ENCODE data around the gene GINS1. TPM values are rescaled to one million over a fixed set of nuclear protein-coding genes. Genes with fewer than 3 reads are reported as not detected.

The GINS1 gene
- total RNA-seq, 2 donors from 2014 or later = 26.3 to 26.6 TPM

- H3K27ac Mint-ChIP-seq = no peak overlapping the region
- H3K9me3 Mint-ChIP-seq = no peaks in the 10 kb centered on the region
These were observed 84.1 kb downstream of the GINS1 start for GRCh38 chr20:25491446-25492038.

DNA sequence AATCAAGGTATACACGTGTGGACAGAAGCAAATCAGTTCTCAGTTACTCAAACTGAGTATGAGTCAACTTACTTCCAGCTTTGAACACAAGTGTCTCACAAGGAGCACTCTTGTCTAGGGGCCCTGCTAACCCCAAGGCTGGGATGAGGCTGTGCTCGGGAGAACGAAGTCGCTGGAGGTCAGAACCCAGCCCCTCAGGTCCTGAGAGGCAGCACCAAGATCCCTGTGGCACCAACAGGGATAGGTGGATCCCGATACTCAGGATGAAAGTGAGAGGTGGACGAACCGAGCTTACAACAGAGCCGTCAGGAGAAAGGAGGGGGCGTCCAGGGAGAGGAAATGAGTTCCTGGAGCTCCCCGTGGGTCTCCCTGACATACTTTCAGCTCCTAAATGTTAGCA lies 85.7 kb downstream of the GINS1 start:
- Mint-ChIP-seq H3K9me3 (no peaks in the 10 kb centered on the region), H3K27ac (no peak overlapping the region), H3K36me3 (no peaks in the 10 kb centered on the region)
- no peak for ATAC-seq
- no peak for DNase-seq (ENCODE audit: low spot score in 2 of 2)

More at GRCh38 chr20:25491446-25492038, 84.1 kb downstream of the GINS1 start:
- DNase-seq (ENCODE audit: low spot score in 2 of 2) = no peak
- H3K36me3 Mint-ChIP-seq = no peaks in the 10 kb centered on the region
- ATAC-seq = no peak

- Mint-ChIP-seq H3K9me3 (no peaks in the 10 kb centered on the region), H3K36me3 (no peaks in the 10 kb centered on the region), H3K27ac (no peak overlapping the region)
- ATAC-seq (no peak), DNase-seq (ENCODE audit: low spot score in 2 of 2) (no peak)
These were observed 86.5 kb downstream of the GINS1 start for GRCh38 chr20:25493748-25494505.

- H3K36me3 Mint-ChIP-seq = no peaks in the 10 kb centered on the region
- H3K27ac Mint-ChIP-seq = no peak overlapping the region
- no peak for DNase-seq (ENCODE audit: low spot score in 2 of 2)
- H3K9me3 Mint-ChIP-seq = no peaks in the 10 kb centered on the region
- ATAC-seq = no peak
These were observed 87.2 kb downstream of the GINS1 start for GRCh38 chr20:25494506-25495188.

DNA sequence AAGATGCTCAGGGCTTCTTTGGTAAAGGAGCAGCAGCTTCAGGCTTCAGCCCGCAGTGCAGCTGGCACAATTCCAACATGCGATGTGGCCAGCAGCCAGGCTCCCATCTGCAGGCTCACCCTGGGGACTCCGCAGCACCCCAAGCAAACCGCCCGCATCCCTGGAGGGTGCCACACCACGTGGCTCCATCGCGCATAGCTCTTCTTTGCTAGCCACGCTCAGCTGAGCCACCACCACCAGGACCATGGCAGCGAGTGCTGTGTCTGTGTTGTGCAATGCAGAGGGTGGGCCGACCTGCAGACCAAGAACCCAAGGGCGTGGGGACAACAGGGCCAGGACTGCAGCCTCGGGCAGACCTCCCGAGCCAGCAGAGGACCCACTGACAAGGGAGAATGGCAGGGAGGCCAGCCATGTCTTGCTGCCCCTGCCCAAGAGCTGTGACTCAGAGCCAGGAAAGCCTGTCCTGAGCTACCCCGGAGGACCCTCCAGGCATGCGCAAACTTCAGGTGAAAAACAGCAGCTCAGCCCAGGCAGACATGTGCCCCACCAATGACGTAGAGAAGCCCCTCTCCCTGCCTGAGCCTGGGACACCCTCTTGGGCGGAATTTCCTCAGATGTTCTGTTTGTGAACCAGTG lies 87.8 kb downstream of the GINS1 start:
- no peaks in the 10 kb centered on the region for H3K36me3 Mint-ChIP-seq
- DNase-seq (ENCODE audit: low spot score in 2 of 2) (no peak), ATAC-seq (no peak)
- H3K27ac Mint-ChIP-seq = no peak overlapping the region
- no peaks in the 10 kb centered on the region for H3K9me3 Mint-ChIP-seq

DNA sequence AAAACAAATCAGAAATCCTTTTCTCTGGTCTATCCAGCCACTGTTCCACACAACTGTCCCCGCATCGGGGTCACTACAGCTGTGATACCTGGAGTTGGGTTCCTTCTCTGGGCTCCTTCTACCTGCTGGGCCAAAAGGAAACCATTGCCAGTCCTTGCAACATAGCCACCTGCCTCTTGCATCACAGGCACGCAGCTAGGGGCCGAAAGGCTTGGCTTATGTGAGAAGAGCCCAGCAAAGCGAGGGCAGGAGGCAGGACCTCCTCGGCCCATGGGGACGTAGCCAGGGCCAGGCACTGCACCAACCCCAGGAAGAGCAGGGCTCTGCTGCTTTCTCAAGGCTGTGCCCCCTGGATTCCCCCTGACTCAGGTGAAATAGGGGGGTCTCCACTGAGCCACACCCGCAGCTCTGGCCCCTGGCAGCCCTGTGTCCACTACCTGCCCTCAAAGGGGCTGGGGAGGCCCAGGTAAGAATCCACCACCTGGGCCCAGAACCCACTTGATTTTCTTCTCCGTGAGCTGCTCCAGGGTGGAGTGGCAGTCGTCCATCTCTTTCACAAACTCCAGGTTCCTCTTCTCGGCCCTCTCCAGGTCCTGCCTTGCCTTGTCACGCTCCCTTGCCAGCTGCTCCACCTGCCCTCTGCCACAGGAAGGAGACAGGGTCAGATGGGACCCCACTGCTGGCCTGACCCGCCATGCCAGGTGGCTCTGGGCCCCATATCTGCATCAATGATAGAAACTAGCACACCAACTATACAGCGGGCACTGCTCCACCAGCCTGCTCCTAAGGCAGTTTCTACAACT lies 88.9 kb downstream of the GINS1 start:
- DNase-seq (ENCODE audit: low spot score in 2 of 2) = no peak
- Mint-ChIP-seq H3K9me3 (no peaks in the 10 kb centered on the region), H3K27ac (peak overlapping the region in 1 of 2 donors; percentile 87), H3K36me3 (no peaks in the 10 kb centered on the region)
- ATAC-seq = no peak

DNA sequence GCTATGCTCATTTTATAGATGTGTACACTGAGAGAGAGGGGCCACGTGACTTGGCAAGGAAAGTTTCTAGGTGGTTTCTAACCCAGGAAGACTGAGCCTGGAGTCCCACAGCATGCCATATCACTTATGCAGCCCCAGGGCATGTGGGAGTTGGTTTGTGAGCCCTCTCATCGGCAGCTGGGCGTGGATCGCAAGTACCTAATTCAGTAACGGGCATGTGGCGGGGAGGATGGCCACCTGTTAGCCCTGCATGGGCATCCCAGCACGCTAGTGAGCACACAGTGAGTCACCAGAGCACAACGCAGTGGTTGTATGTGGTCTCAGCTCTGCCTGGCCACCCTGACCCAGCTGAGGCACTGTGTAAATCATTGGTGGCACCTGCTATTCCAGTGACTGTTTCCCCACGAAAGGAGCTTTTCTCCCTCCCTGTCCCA lies 89.5 kb downstream of the GINS1 start:
- Mint-ChIP-seq H3K36me3 (no peaks in the 10 kb centered on the region), H3K27ac (peak overlapping the region in 1 of 2 donors; percentile 87), H3K9me3 (no peaks in the 10 kb centered on the region)
- DNase-seq (ENCODE audit: low spot score in 2 of 2) (no peak), ATAC-seq (no peak)

DNA sequence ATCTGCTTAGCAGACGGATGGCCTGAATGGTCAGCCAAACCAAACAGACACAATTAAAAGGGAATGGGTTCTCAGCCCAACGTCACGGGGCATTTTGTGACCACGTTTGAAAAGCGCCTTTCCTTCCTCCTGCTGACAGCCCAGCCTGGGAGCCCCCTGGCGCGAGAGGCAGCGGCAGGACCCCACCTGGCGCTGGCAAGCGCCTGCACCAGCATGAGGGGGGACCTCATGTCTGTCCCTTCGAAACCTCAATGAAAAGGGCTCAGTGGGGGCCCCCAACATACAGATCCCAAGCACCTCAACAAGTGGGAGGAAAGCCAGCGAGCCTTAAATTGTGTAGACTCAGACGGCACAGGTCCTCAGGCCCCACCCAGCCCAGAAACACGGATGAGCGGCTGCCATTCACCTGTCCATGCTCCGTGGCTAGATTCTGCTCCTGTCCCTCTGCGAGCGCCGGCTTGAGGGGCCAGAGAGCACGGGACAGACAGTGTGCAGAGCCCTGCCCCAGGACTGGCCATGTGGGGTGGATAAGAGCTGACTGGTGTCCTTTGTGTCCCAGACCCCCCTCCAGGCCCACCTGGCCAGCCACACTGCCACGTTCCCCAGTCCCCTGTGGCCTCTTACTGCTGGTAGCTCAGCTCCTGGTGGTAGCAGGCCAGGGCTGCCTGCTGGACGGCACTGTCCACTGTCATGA lies 90.3 kb downstream of the GINS1 start:
- H3K9me3 Mint-ChIP-seq = no peaks in the 10 kb centered on the region
- DNase-seq (ENCODE audit: low spot score in 2 of 2) = no peak
- H3K27ac Mint-ChIP-seq = no peak overlapping the region
- no peaks in the 10 kb centered on the region for H3K36me3 Mint-ChIP-seq
- no peak for ATAC-seq

Other genes starting within 250 kb of the GINS1 start
- 10 to 100 TPM; 38.8 to 45.6 TPM for gene ENTPD6, start 212.0 kb upstream of the GINS1 start, total RNA-seq
- 10 to 100 TPM; 19.1 to 30.8 TPM for gene PYGB, start 159.6 kb upstream of the GINS1 start, total RNA-seq
- gene ABHD12, start 16.8 kb upstream of the GINS1 start, total RNA-seq = 10 to 100 TPM; 13.8 to 20.2 TPM
- 1 to 10 TPM; 3.2 to 5.5 TPM for gene NINL, start 177.9 kb downstream of the GINS1 start, total RNA-seq
- 1 to 10 TPM; 6.6 to 9.5 TPM for gene NANP, start 216.3 kb downstream of the GINS1 start, total RNA-seq